GM21423 (cell line): ENCODE data around the gene TMEM52B.
"Not testable (repeated sequence)": the region's sequence is repeated elsewhere in the genome, so short reads cannot be mapped to it uniquely, and the experiment has no call there.

ENCODE experiments used
- ATAC-seq: cut with Tn5 transposase; IDR thresholded peaks from one replicate; pipeline ENCODE4 v1.9.1; 2021; ENCODE audit warnings: mild to moderate bottlenecking, moderate library complexity; ENCODE audit not compliant: unreplicated experiment

Gene TMEM52B

DNA sequence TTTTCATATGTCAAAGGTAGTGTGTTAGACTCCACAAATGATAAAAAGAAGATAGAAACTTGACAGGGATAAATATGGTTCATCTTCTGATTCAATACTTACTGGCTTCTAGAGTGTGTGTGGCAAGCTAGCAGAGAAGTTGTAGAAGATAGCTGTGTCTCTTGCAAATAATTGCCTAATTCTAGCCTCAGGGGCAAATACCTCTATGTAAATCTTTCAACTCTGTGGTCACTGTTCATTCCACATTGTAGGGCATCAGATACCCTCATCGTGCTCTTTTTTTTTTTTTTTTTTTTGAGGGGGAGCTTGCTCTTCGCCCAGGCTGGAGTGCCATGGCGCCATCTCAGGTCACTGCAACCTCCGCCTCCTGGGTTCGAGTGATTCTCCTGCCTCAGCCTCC, 8.6 kb upstream of the TMEM52B start:
- ATAC-seq, result no peak

GRCh38 chr12:10171973-10172728, 6.7 kb upstream of the TMEM52B start, which contains the start of gene OLR1:
Gene OLR1 (minus strand): TSS chr12:10172132. CDS start chr12:10172077, 55 bp downstream.
- no peak for ATAC-seq

DNA sequence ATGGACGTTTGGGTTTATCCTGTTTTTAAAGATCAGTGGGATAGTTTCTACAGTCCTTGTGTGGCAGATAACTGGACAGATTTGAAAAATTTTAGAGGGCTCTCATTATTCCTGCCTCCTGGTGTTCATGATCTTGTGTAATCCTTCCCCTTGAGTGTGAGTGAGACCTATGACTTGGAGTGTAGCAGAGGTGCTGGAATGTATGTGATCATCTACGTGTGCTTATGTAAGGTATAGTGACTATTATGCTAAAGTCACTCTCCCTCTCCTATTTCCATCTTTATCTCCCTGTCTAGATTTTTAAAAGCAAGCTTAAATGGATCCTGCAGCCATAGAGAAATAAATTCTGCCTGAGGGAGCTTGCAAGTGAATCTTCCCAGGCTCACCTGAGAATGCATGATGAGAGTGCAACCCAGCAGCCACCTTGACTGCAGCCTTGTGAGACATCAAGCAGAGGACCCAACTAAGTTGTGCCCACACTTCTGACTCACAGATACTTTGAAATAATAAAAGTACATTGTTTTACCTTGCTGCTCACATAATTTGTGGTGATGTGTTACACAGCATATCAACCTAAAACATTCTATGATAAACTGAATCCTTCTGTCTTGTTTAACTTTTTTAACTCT, 3.7 kb upstream of the TMEM52B start:
- ATAC-seq, result no peak

GRCh38 chr12:10175846-10176636, 2.8 kb upstream of the TMEM52B start:
- ATAC-seq, result no peak

GRCh38 chr12:10179776-10180181, 947 bp downstream of the TMEM52B start:
- ATAC-seq, result no peak

DNA sequence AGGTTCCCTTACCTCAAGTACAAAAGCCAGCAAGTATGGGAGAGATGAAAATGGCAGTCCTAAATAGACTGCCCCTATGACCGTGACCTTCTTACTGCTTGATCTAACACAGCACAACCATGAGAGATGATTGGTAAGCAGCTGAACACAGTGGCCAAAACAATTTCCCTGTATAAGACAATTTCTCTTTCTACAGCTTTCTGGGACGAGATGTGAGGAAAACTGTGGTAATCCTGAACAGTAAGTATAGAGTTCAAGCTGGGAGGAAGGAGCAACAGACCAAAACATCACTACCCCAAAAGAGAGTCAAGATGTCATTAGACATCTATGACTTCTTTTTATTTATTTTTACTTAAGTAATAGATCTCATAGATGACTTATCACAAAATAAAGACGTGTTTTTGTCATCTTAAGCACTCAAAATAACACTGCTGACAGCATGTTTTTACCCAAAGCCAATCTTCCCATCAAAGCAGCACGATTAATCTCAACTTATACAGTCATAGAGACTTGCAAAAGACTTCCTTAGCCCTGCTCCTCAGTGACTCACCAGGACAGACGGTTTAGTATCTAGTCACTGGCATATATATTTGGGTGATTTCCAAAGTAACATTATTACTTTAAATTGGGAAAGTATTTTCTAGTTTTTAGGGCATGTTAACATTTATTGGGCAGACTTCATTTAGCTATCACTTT, 3.7 kb downstream of the TMEM52B start:
- no peak for ATAC-seq

DNA sequence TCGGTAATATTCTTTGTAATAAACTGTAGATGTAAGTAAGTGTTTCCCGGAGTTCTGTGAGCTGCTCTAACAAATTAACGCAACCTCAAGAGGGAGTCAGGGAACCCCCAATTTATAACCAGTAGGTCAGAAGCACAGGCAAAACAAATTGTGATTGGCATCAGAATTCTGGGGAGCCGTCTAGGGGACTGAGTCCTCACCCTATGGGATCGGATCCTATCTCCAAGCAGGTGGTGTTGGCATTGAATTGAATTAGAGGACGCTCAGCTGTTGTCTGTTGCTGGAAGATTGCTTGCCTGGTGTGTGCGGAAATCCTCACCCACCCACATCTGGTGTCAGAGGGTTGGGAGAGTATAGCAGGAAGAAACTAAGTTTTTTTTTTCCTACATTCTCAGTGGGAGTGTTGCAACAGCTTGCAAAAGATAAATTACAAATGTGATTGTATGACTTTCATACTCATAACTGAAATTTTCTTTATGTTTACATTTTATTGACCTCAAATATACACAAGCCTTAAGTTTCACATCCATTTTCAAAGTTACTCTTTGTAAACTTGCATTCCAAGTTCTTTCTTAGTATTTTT, 5.5 kb downstream of the TMEM52B start:
- no peak for ATAC-seq

- ATAC-seq, result no peak
Measured at GRCh38 chr12:10186299-10186698, 7.5 kb downstream of the TMEM52B start.

- ATAC-seq, result not testable (repeated sequence)
Measured at GRCh38 chr12:10186958-10187357, 8.1 kb downstream of the TMEM52B start.

DNA sequence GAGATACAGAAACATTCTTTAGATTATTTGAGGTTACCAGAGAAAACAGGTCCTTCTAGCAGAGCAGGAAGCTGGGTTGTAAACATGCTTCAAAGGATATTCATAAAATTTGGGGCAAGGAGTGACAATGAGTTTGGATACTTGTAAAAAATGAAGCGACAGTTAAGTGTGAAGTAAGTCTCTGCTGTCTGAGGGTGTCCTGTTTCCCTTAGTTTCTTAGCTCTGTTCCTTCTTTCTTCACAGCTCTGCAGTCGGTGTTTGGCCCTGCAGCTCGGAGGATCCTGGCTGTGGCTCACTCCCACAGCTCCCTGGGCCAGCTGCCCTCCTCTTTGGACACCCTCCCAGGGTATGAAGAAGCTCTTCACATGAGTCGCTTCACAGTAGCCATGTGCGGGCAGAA, 10.8 kb downstream of the TMEM52B start:
- ATAC-seq, result no peak

GRCh38 chr12:10190558-10191388, 11.9 kb downstream of the TMEM52B start:
- peak; percentile 82 for ATAC-seq

DNA sequence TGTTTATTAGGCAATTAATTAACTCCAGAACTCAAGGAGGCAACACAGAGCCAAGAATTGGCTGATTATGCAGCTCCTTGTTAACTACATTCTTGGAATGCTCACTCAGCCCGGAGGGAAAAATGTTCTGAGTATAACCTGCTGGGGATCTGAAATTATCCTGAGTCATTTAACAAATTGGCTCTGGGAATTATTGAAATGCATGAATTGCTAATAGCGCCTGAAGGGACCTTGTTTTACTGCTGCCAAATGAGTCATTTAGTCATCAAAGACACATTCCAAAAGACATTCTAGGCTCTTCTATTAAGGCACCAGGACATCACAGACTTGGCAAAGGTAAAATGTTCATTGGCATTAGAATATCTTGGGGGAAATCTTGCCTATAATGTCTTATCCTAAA, 13.0 kb downstream of the TMEM52B start:
- ATAC-seq, result no peak

GRCh38 chr12:10194160-10194670, 15.4 kb downstream of the TMEM52B start:
- no peak for ATAC-seq

DNA sequence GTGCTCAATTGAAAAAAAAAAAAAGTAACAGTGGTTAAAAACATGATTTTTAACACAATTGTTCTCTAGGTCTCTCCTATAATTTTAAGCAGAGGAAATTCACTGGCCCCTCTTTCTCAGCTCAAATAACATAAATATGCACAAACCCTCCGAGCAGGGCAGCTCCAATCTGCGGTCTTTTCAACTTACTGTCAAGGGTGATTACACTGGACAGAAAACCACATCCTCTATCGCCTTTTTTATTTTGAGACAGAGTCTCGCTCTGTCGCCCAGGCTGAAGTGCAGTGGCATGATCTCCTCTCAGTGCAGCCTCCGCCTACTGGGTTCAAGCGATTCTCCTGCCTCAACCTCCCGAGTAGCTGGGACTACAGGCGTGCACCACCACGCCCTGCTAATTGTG, 17.4 kb downstream of the TMEM52B start:
- ATAC-seq, result peak; percentile 95

GRCh38 chr12:10197879-10198278, 19.0 kb downstream of the TMEM52B start:
- ATAC-seq, result no peak

GRCh38 chr12:10204495-10204894, 25.7 kb downstream of the TMEM52B start:
- not testable (repeated sequence) for ATAC-seq

GRCh38 chr12:10205220-10205807, 26.5 kb downstream of the TMEM52B start:
- ATAC-seq, result no peak

- no peak for ATAC-seq
Measured at GRCh38 chr12:10207136-10207535, 28.3 kb downstream of the TMEM52B start.

DNA sequence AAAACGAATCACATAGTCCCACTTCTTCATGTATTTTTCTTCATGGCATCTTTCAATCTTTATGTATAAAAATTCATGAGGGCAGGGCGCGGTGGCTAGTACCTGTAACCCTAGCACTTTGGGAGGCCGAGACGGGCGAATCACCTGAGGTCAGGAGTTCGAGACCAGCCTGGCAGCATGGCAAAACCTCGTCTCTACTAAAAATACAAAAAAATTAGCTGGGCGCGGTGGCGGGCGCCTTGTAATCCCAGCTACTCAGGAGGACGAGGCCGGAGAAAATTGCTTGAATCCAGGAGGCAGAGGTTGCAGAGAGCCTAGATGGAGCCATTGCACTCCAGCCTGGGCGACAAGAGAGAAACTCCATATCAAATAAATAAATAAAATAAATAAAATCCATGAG, 31.4 kb downstream of the TMEM52B start:
- ATAC-seq, result no peak
